H1 (cell line): Measurements from ENCODE around the gene DAAM1. TPM values are rescaled to one million over a fixed set of nuclear protein-coding genes. Genes with fewer than 3 reads are reported as not detected.

ENCODE experiments used
- CTCF ChIA-PET: fragments of 300-600 bp; sonication (Branson Sonifier 250); formaldehyde crosslinking; loops from one replicate; lab custom pipeline; 2021; ENCODE audit not compliant: partially characterized antibody; lab: Charles Lee
- POLR2A ChIA-PET: fragments of 300-600 bp; sonication (Branson Sonifier 250); formaldehyde crosslinking; loops from one replicate; lab custom pipeline; 2021; ENCODE audit warnings: inconsistent platforms; ENCODE audit not compliant: partially characterized antibody; lab: Charles Lee
- DNase-seq, 2 experiments: peaks; one replicate each; pipeline versions ENCODE4 v3.0.0 to v3.0.0-alpha.2; 2010 to 2022; ENCODE audit warnings: low spot score in 2 of 2, low read depth in 1 of 2, mixed read lengths in 1 of 2
- FAIRE-seq: peaks from 2 replicates; lab custom pipeline; 2011; peaks lifted over from hg19 to GRCh38; lab: Jason Lieb, UNC
- H2AFZ ChIP-seq: 2 replicates; pipeline ENCODE4 v1.8.1; 2012; ENCODE audit warnings: low read length, inconsistent platforms
- H2AK5ac ChIP-seq: 2 replicates; pipeline ENCODE4 v1.6.1; 2013; ENCODE audit warnings: low read depth, low read length
- H2BK120ac ChIP-seq: replicated peaks from 2 replicates; pipeline ENCODE3; 2013; ENCODE audit warnings: low read depth, low read length, inconsistent platforms
- H2BK12ac ChIP-seq: 2 replicates; pipeline ENCODE4 v1.6.1; 2013; ENCODE audit warnings: low read depth, low read length
- H2BK15ac ChIP-seq: 2 replicates; pipeline ENCODE4 v1.6.1; 2013; ENCODE audit warnings: low read length
- H2BK20ac ChIP-seq: 2 replicates; pipeline ENCODE4 v1.6.1; 2013; ENCODE audit warnings: low read length
- H2BK5ac ChIP-seq: 2 replicates; pipeline ENCODE4 v1.6.1; 2013; ENCODE audit warnings: low read depth, low read length
- H3K14ac ChIP-seq: 2 replicates; pipeline ENCODE4 v1.6.1; 2013; ENCODE audit warnings: inconsistent platforms; ENCODE audit not compliant: insufficient read length
- H3K18ac ChIP-seq: 2 replicates; pipeline ENCODE4 v1.6.1; 2013; ENCODE audit warnings: low read length; ENCODE audit errors: extremely low read depth
- H3K23ac ChIP-seq: 2 replicates; pipeline ENCODE4 v1.6.1; 2013; ENCODE audit warnings: inconsistent platforms; ENCODE audit not compliant: insufficient read length
- H3K23me2 ChIP-seq: 2 replicates; pipeline ENCODE4 v1.6.1; 2013; ENCODE audit warnings: low read depth, low read length
- H3K27ac ChIP-seq: 2 replicates; pipeline ENCODE4 v1.6.1; 2011; ENCODE audit warnings: low read depth, low read length, inconsistent platforms
- H3K27me3 ChIP-seq, 4 experiments: replicated peaks in 1 of 4; 1 replicate in 1 of 4; 2 replicates in 3 of 4; pipeline versions ENCODE4 v1.6.1 to v1.8.1; 2011 to 2013; ENCODE audit warnings: low read length in 3 of 4, mild to moderate bottlenecking in 3 of 4, inconsistent platforms in 2 of 4, mixed read lengths in 2 of 4, moderate library complexity in 1 of 4; ENCODE audit not compliant: control insufficient read depth in 3 of 4, insufficient read depth in 3 of 4; ENCODE audit errors: extremely low read depth in 1 of 4
- H3K36me3 ChIP-seq, 4 experiments: 2 replicates each; pipeline versions ENCODE4 v1.6.1 to v1.8.1; 2011 to 2013; ENCODE audit warnings: mild to moderate bottlenecking in 4 of 4, low read length in 3 of 4, moderate library complexity in 2 of 4, control low read depth in 1 of 4, inconsistent platforms in 1 of 4; ENCODE audit not compliant: insufficient read depth in 4 of 4, control insufficient read depth in 2 of 4
- H3K4ac ChIP-seq: replicated peaks from 2 replicates; pipeline ENCODE3; 2013; ENCODE audit warnings: low read length, low read depth, mixed read lengths, inconsistent platforms; ENCODE audit not compliant: insufficient read length
- H3K4me1 ChIP-seq, 4 experiments: replicated peaks in 1 of 4; 1 replicate in 1 of 4; 2 replicates in 3 of 4; pipeline versions ENCODE4 v1.6.1 to v1.8.1; 2011 to 2013; ENCODE audit warnings: low read length in 3 of 4, inconsistent platforms in 2 of 4, mixed read lengths in 1 of 4; ENCODE audit not compliant: insufficient read depth in 4 of 4, control insufficient read depth in 3 of 4
- H3K4me2 ChIP-seq, 2 experiments: 2 replicates each; pipeline versions ENCODE4 v1.6.1 to v1.8.1; 2011 to 2013; ENCODE audit warnings: low read depth in 2 of 2, low read length in 2 of 2, control low read depth in 1 of 2, inconsistent platforms in 1 of 2, mild to moderate bottlenecking in 1 of 2; ENCODE audit not compliant: insufficient read depth in 1 of 2
- H3K4me3 ChIP-seq, 4 experiments: fragments of 200-600, 300-600 bp in 1 of 4; sonication (generic), shearing (Covaris generic), sonication (Bioruptor Twin) in 1 of 4; 2 replicates each; pipeline versions ENCODE4 v1.5.1 to v1.8.1; 2011 to 2016; ENCODE audit warnings: low read length in 4 of 4, low read depth in 3 of 4, control low read depth in 2 of 4, inconsistent platforms in 2 of 4, mild to moderate bottlenecking in 2 of 4, mixed read lengths in 1 of 4, moderate library complexity in 1 of 4; ENCODE audit not compliant: insufficient read depth in 2 of 4; ENCODE audit errors: extremely low read depth in 1 of 4
- H3K56ac ChIP-seq: replicated peaks from 2 replicates; pipeline ENCODE3; 2013; ENCODE audit warnings: low read depth, mild to moderate bottlenecking, mixed read lengths, low read length, inconsistent platforms; ENCODE audit not compliant: insufficient read length
- H3K79me1 ChIP-seq: 2 replicates; pipeline ENCODE4 v1.6.1; 2013; ENCODE audit warnings: low read depth, low read length, control low read depth
- H3K79me2 ChIP-seq, 2 experiments: 2 replicates each; pipeline versions ENCODE4 v1.6.1 to v1.8.1; 2012 to 2013; ENCODE audit warnings: low read length in 2 of 2, mild to moderate bottlenecking in 2 of 2, inconsistent platforms in 1 of 2; ENCODE audit not compliant: insufficient read depth in 2 of 2, control insufficient read depth in 1 of 2
- H3K9ac ChIP-seq, 4 experiments: replicated peaks in 1 of 4; 1 replicate in 1 of 4; 2 replicates in 3 of 4; pipeline versions ENCODE4 v1.6.1 to v1.8.1; 2011 to 2013; ENCODE audit warnings: low read depth in 3 of 4, low read length in 3 of 4, control low read depth in 2 of 4, mild to moderate bottlenecking in 2 of 4, moderate library complexity in 2 of 4, inconsistent platforms in 1 of 4; ENCODE audit errors: extremely low read depth in 1 of 4
- H3K9me3 ChIP-seq, 2 experiments: 2 replicates each; pipeline versions ENCODE4 v1.6.1 to v1.8.1; 2012 to 2013; ENCODE audit warnings: mild to moderate bottlenecking in 2 of 2, moderate library complexity in 2 of 2, control low read depth in 1 of 2, inconsistent platforms in 1 of 2, low read depth in 1 of 2, low read length in 1 of 2, mixed read lengths in 1 of 2; ENCODE audit not compliant: insufficient read depth in 2 of 2
- H4K20me1 ChIP-seq, 2 experiments: replicated peaks in 1 of 2; 2 replicates each; pipeline versions ENCODE3 to v1.8.1; 2011 to 2013; ENCODE audit warnings: inconsistent platforms in 2 of 2, low read length in 2 of 2, mild to moderate bottlenecking in 1 of 2; ENCODE audit not compliant: insufficient read depth in 2 of 2, control insufficient read depth in 1 of 2
- H4K5ac ChIP-seq: 2 replicates; pipeline ENCODE4 v1.6.1; 2013; ENCODE audit warnings: low read length, low read depth, mixed read lengths, inconsistent platforms; ENCODE audit not compliant: insufficient read length
- H4K8ac ChIP-seq: 2 replicates; pipeline ENCODE4 v1.8.0; 2013; ENCODE audit warnings: mild to moderate bottlenecking, moderate library complexity, low read length, inconsistent platforms; ENCODE audit not compliant: insufficient read depth; ENCODE audit errors: extremely low read depth
- H4K91ac ChIP-seq: replicated peaks from 2 replicates; pipeline ENCODE3; 2013; ENCODE audit warnings: low read length, mixed read lengths, inconsistent platforms; ENCODE audit not compliant: insufficient read length
- BCL11A ChIP-seq, 2 experiments: IDR thresholded peaks; one replicate each; pipeline ENCODE4 v1.6.1; 2011; ENCODE audit warnings: low read depth in 2 of 2, low read length in 2 of 2, mild to moderate bottlenecking in 2 of 2
- SIRT6 ChIP-seq: IDR thresholded peaks from one replicate; pipeline ENCODE4 v1.7.1; 2012; ENCODE audit warnings: low read length, inconsistent platforms
- WGBS, 2 experiments: shearing (Covaris generic) in 1 of 2; methylation state at CpG; one replicate each; pipeline versions ENCODE4 v1.1.6 to v1.1.7; 2013 to 2015; ENCODE audit warnings: low lambda C conversion rate in 2 of 2, mixed read lengths in 2 of 2, inconsistent platforms in 1 of 2, low coverage in 1 of 2, missing lambda C conversion rate in 1 of 2; ENCODE audit not compliant: insufficient replicate concordance in 2 of 2, insufficient coverage in 1 of 2, insufficient read length in 1 of 2; ENCODE audit errors: extremely low coverage in 1 of 2, missing lambda C conversion rate in 1 of 2; 5-methylcytosine and 5-hydroxymethylcytosine counted together
- polyA plus RNA-seq, 7 experiments: library from polyadenylated mRNA; depleted of rRNA in 3 of 7; stranded (reverse) in 5 of 7; unstranded in 2 of 7; fragments of >200 nt in 5 of 7; fragments of 200-250 nt in 2 of 7; gene quantifications; 1 replicate in 5 of 7; 2 replicates in 1 of 7; 4 replicates in 1 of 7; pipeline versions ENCODE4 v1.2.1 to v1.2.3, GENCODE V29; 2011 to 2013; ENCODE audit warnings: missing spikeins in 2 of 7, mixed read lengths in 2 of 7
- total RNA-seq: library from RNA; stranded (reverse); fragmentation: NEBNext Ultra II Directional; extraction: Animal tissue kit (Norgen Biotek cat#: 25700); gene quantifications from 2 replicates; pipeline ENCODE4 v1.2.1, GENCODE V29; 2021

DAAM1 gene
- total and polyA plus RNA-seq, 2 of the 8 experiments (the other 6 are each of a cell fraction or from before 2014, with no cell fraction given), result 5.0 to 44.9 TPM

DNA sequence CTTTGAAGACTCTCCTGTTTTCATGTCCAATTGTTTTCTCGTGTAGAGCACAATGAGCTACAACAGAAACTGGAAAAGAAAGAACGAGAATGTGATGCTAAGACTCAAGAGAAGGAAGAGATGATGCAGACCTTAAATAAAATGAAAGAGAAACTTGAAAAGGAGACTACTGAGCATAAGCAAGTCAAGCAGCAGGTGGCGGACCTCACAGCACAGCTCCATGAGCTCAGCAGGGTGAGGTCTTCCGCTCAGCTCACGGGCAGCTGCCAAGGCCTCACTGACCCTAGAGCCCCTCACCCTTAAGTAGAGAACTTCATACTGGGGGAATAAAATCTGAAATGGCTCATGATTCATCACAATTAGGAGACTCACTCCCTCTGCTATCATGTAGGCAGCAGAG lies 142.0 kb downstream of the DAAM1 start:
- no peak overlapping the region for H3K4ac ChIP-seq
- no peaks in the 10 kb centered on the region for H3K79me2 ChIP-seq
- no peak overlapping the region for H3K18ac ChIP-seq
- no peak overlapping the region for H2AFZ ChIP-seq
- no peak overlapping the region for H3K9ac ChIP-seq
- peak overlapping the region; percentile 46; the same call in 1 of the 2 replicates for H2AK5ac ChIP-seq
- no peak overlapping the region for H3K14ac ChIP-seq
- no peaks in the 10 kb centered on the region for H3K23me2 ChIP-seq
- DNase-seq (no peak), FAIRE-seq (no peak)
- ChIA-PET POLR2A (no interaction called here), CTCF (interaction anchor here (3.3 kb wide), 1 partner anchor 10 kb away, joined by 9 read pairs; no protein-coding TSS in a partner anchor)
- no peaks in the 10 kb centered on the region for H3K27me3 ChIP-seq
- H2BK120ac ChIP-seq, result no peak overlapping the region
- H2BK12ac ChIP-seq, result peak overlapping the region; percentile 19; the same call in 1 of the 2 replicates
- H4K8ac ChIP-seq, result no peak overlapping the region
- H2BK15ac ChIP-seq, result no peak overlapping the region
- peaks cover 0 to 10% (median 0%) of the 10 kb centered on the region in 4 experiments; a peak in 3 of 8 replicates for H3K36me3 ChIP-seq
- no peaks in the 10 kb centered on the region for H3K79me1 ChIP-seq
- H2BK5ac ChIP-seq, result peak overlapping the region; percentile 68
- H3K4me2 ChIP-seq, result peak overlapping the region in 1 of 2 experiments; percentile 12; a peak in 2 of 4 replicates
- no peak overlapping the region for H4K91ac ChIP-seq
- peaks cover 0 to 15% (median 6%) of the 10 kb centered on the region in 4 experiments; a peak in 3 of 7 replicates for H3K4me1 ChIP-seq
- no peak overlapping the region for H3K4me3 ChIP-seq
- H3K9me3 ChIP-seq, result no peaks in the 10 kb centered on the region
- H4K20me1 ChIP-seq, result no peaks in the 10 kb centered on the region
- H4K5ac ChIP-seq, result no peak overlapping the region
- no peak overlapping the region for H3K23ac ChIP-seq
- H2BK20ac ChIP-seq, result peak overlapping the region; percentile 38; the same call in 1 of the 2 replicates
- H3K56ac ChIP-seq, result no peak overlapping the region
- no peak overlapping the region for H3K27ac ChIP-seq
- WGBS, 2 experiments, result 63% methylated on average over 5 of the region's 5 CpGs; no CpG with 5 or more reads in 1 of the 2 experiments
- TF ChIP-seq SIRT6, result no peak
- TF ChIP-seq BCL11A (IDR thresholded peaks at IDR 0.05; ENCODE audit: low read depth in 2 of 2, low read length in 2 of 2), result no peak
